ENCODE data around the gene KLRG1. TPM values are rescaled to one million over a fixed set of nuclear protein-coding genes. Genes with fewer than 3 reads are reported as not detected.

The KLRG1 gene
- total RNA-seq, 1 donor from 2014 or later = 2.1 TPM

- no peaks in the 10 kb centered on the region for H3K27me3 Mint-ChIP-seq (ENCODE audit: unreplicated experiment)
- no peak for DNase-seq (ENCODE audit: low spot score)
- no peaks in the 10 kb centered on the region for H3K4me1 Mint-ChIP-seq (ENCODE audit: unreplicated experiment)
- no peaks in the 10 kb centered on the region for H3K9me3 Mint-ChIP-seq (ENCODE audit: unreplicated experiment)
- no peak for TF ChIP-seq CTCF (IDR thresholded peaks at IDR 0.05; ENCODE audit: unreplicated experiment)
- no peak overlapping the region for H3K4me3 Mint-ChIP-seq (ENCODE audit: unreplicated experiment)
- H3K27ac Mint-ChIP-seq (ENCODE audit: unreplicated experiment) = no peak overlapping the region
- no peaks in the 10 kb centered on the region for H3K36me3 Mint-ChIP-seq (ENCODE audit: low read depth, unreplicated experiment)
Measured at GRCh38 chr12:8980137-8980536, 9.2 kb upstream of the KLRG1 start.

DNA sequence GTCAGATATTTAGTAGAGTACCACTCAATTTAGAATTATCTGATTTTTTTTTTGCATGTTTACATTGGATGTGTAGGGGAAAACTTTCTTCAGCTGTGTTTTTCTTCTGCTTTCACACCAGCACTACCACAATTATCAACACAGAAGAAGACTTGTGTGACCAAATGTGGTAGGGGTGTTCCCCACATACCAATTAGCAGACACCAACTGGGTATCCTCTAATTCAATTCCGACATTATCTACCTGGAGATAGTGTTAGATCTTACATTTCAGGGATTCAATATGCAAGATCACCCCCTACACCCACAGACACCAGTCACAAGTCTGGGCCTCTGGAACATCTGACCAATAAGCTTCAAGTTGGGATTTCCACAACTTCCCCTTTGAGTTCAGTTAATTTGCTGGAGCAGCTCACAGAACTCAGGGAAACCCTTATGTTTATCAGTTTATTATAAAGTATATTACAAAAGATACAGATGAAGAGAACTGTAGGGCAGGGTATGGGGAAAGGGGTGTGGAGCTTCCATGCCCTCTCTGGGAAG lies 4.1 kb upstream of the KLRG1 start:
- DNase-seq (ENCODE audit: low spot score) = no peak
- Mint-ChIP-seq H3K36me3 (ENCODE audit: low read depth, unreplicated experiment) (no peaks in the 10 kb centered on the region), H3K4me3 (ENCODE audit: unreplicated experiment) (no peak overlapping the region), H3K27me3 (ENCODE audit: unreplicated experiment) (peaks cover 1% of the 10 kb centered on the region), H3K9me3 (ENCODE audit: unreplicated experiment) (no peaks in the 10 kb centered on the region), H3K4me1 (ENCODE audit: unreplicated experiment) (peaks cover 7% of the 10 kb centered on the region), H3K27ac (ENCODE audit: unreplicated experiment) (no peak overlapping the region)
- no peak for TF ChIP-seq CTCF (IDR thresholded peaks at IDR 0.05; ENCODE audit: unreplicated experiment)

- peaks cover 10% of the 10 kb centered on the region for H3K4me1 Mint-ChIP-seq (ENCODE audit: unreplicated experiment)
- H3K4me3 Mint-ChIP-seq (ENCODE audit: unreplicated experiment) = no peak overlapping the region
- no peak overlapping the region for H3K27ac Mint-ChIP-seq (ENCODE audit: unreplicated experiment)
- H3K36me3 Mint-ChIP-seq (ENCODE audit: low read depth, unreplicated experiment) = no peaks in the 10 kb centered on the region
- no peak for DNase-seq (ENCODE audit: low spot score)
- no peak for TF ChIP-seq CTCF (IDR thresholded peaks at IDR 0.05; ENCODE audit: unreplicated experiment)
- no peaks in the 10 kb centered on the region for H3K9me3 Mint-ChIP-seq (ENCODE audit: unreplicated experiment)
- H3K27me3 Mint-ChIP-seq (ENCODE audit: unreplicated experiment) = peaks cover 1% of the 10 kb centered on the region
Measured at GRCh38 chr12:8987163-8987562, 2.2 kb upstream of the KLRG1 start.

DNA sequence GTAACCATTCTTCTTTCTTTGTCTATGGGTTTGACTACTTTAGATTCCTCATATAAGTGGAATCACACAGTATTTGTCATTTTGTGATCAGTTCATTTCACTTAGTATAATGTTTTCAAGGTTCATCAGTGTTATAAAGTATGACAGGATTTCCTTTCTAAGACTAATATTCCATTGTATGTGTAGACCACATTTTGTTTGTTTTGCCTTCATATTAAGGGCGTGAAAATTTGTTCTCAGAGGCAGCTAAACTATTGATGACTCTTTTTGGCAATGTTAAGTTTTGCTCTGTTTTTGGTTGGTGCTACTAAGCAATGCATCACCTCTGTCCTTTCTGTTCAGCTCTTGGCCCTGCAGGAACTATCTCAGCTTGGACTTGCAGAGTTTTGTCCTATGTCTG lies 1.7 kb upstream of the KLRG1 start:
- no peak for DNase-seq (ENCODE audit: low spot score)
- Mint-ChIP-seq H3K36me3 (ENCODE audit: low read depth, unreplicated experiment) (no peaks in the 10 kb centered on the region), H3K27me3 (ENCODE audit: unreplicated experiment) (peaks cover 1% of the 10 kb centered on the region), H3K9me3 (ENCODE audit: unreplicated experiment) (no peaks in the 10 kb centered on the region), H3K4me3 (ENCODE audit: unreplicated experiment) (no peak overlapping the region), H3K27ac (ENCODE audit: unreplicated experiment) (no peak overlapping the region), H3K4me1 (ENCODE audit: unreplicated experiment) (peaks cover 13% of the 10 kb centered on the region)
- no peak for TF ChIP-seq CTCF (IDR thresholded peaks at IDR 0.05; ENCODE audit: unreplicated experiment)

DNA sequence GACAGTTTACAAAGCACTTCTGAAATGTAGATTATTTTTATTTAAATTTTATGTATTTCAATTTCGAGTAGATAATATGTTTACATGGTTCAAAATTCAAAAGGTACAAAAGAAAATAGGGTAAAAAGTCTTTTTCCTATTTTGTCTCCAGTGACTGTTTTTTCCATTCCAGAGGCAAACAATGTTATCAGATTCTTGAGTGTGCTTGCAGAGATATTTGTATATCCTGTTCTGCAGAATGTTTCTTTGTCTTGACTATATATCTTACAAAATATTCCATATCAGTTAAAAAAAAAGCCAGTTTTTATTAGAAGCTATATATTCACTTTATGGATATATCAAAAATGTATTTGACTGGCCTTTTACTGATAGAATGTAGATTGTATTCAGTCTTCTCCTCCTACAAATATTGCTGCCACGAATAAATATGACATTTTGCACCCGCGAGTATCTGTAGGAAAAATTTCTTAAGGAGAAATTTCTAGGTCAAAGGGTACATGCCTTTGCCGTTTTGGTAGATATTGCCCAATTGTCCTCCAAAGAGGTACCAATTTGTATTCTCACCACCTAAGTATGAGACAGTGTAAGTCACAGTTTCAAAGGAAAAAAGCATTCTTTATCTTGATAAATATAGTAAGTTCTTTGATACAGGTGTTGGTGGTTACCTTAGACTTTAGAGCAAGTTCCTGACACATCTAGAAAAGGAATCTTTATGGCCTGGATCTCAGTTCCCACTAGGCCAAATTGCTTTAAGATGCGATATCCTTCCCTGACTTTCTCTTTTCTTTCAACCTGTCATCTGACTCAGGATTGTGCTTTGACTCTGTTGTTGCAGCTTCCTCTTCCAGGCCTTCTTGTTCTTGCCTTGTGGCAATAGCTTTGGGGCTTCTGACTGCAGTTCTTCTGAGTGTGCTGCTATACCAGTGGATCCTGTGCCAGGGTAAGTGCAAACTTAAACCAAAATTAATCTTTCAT lies 2.3 kb downstream of the KLRG1 start:
- Mint-ChIP-seq H3K9me3 (ENCODE audit: unreplicated experiment) (no peaks in the 10 kb centered on the region), H3K27ac (ENCODE audit: unreplicated experiment) (peak overlapping the region; percentile 82), H3K4me1 (ENCODE audit: unreplicated experiment) (peaks cover 27% of the 10 kb centered on the region), H3K27me3 (ENCODE audit: unreplicated experiment) (peaks cover 1% of the 10 kb centered on the region), H3K4me3 (ENCODE audit: unreplicated experiment) (no peak overlapping the region), H3K36me3 (ENCODE audit: low read depth, unreplicated experiment) (no peaks in the 10 kb centered on the region)
- TF ChIP-seq CTCF (IDR thresholded peaks at IDR 0.05; ENCODE audit: unreplicated experiment) = no peak
- DNase-seq (ENCODE audit: low spot score) = no peak

All from endothelial cell (in vitro differentiated cells).